Smooth muscle cell (in vitro differentiated cells): ENCODE data around the gene SPEM2. TPM values are rescaled to one million over a fixed set of nuclear protein-coding genes. Genes with fewer than 3 reads are reported as not detected.
A peak's percentile ranks its signal among the peaks of the same experiment; 100 is the strongest.

Source experiments
- DNase-seq: peaks from one replicate; lab custom pipeline; 2025; ENCODE audit not compliant: unreplicated experiment; lab: John Stamatoyannopoulos, UW
- H2AFZ ChIP-seq: fragments of 200-600 bp; sonication (generic); 2 replicates; pipeline ENCODE4 v1.6.0; 2016; ENCODE audit warnings: antibody characterized with exemption, low read depth, mild to moderate bottlenecking
- H3F3A ChIP-seq: fragments of 200-600 bp; sonication (generic); 2 replicates; pipeline ENCODE4 v1.6.0; 2017; ENCODE audit warnings: antibody characterized with exemption, low read depth
- H3K27ac ChIP-seq: fragments of 200-600 bp; sonication (generic); 2 replicates; pipeline ENCODE4 v1.5.1; 2016; ENCODE audit warnings: low read depth, mild to moderate bottlenecking
- H3K27me3 ChIP-seq: fragments of 200-600 bp; sonication (generic); 2 replicates; pipeline ENCODE4 v1.6.1; 2016; ENCODE audit warnings: low read depth, mild to moderate bottlenecking
- H3K36me3 ChIP-seq: fragments of 200-600 bp; sonication (generic); 2 replicates; pipeline ENCODE4 v1.5.1; 2016; ENCODE audit warnings: low read depth
- H3K4me1 ChIP-seq: fragments of 200-600 bp; sonication (generic); 2 replicates; pipeline ENCODE4 v1.5.1; 2016; ENCODE audit warnings: low read depth
- H3K4me2 ChIP-seq: fragments of 200-600 bp; sonication (generic); 2 replicates; pipeline ENCODE4 v1.6.0; 2016; ENCODE audit warnings: mild to moderate bottlenecking
- H3K4me3 ChIP-seq: fragments of 200-600 bp; sonication (generic); 2 replicates; pipeline ENCODE4 v1.5.1; 2016; ENCODE audit warnings: mild to moderate bottlenecking
- H3K79me2 ChIP-seq: fragments of 200-600 bp; sonication (generic); 2 replicates; pipeline ENCODE4 v1.6.0; 2016; ENCODE audit warnings: low read depth, mild to moderate bottlenecking
- H3K9ac ChIP-seq: fragments of 200-600 bp; sonication (generic); 2 replicates; pipeline ENCODE4 v1.6.0; 2016; ENCODE audit warnings: low read depth
- H3K9me3 ChIP-seq: fragments of 200-600 bp; sonication (generic); replicated peaks from 2 replicates; pipeline ENCODE4 v1.5.1; 2016; ENCODE audit warnings: low read depth
- H4K20me1 ChIP-seq: fragments of 200-600 bp; sonication (generic); 2 replicates; pipeline ENCODE4 v1.6.0; 2016; ENCODE audit warnings: low read depth
- WGBS: methylation state at CpG from one replicate; pipeline ENCODE4 v1.1.7; 2016; ENCODE audit warnings: low lambda C conversion rate; 5-methylcytosine and 5-hydroxymethylcytosine counted together
- polyA plus RNA-seq: library from polyadenylated mRNA; unstranded; fragments of >200 nt; fragmentation: Nextera tagmentation; extraction: Ambion mirVana; gene quantifications from 2 replicates; pipeline ENCODE4 v1.2.1, GENCODE V29; 2016
- total RNA-seq: library from RNA; depleted of rRNA; stranded (reverse); fragments of >200 nt; gene quantifications from 2 replicates; pipeline ENCODE4 v1.2.3, GENCODE V29; 2014
- TF ChIP-seq, protein P1 (sequence below): fragments of 200-600 bp; sonication (generic); IDR thresholded peaks from 2 replicates; pipeline ENCODE4 v1.5.1; 2017; ENCODE audit warnings: borderline replicate concordance, mild to moderate bottlenecking, antibody characterized with exemption; ENCODE audit not compliant: insufficient read depth, poor library complexity, severe bottlenecking

SPEM2 gene
- total and polyA plus RNA-seq, 2 experiments from 2014 or later: 0.22 to 0.56 TPM

DNA sequence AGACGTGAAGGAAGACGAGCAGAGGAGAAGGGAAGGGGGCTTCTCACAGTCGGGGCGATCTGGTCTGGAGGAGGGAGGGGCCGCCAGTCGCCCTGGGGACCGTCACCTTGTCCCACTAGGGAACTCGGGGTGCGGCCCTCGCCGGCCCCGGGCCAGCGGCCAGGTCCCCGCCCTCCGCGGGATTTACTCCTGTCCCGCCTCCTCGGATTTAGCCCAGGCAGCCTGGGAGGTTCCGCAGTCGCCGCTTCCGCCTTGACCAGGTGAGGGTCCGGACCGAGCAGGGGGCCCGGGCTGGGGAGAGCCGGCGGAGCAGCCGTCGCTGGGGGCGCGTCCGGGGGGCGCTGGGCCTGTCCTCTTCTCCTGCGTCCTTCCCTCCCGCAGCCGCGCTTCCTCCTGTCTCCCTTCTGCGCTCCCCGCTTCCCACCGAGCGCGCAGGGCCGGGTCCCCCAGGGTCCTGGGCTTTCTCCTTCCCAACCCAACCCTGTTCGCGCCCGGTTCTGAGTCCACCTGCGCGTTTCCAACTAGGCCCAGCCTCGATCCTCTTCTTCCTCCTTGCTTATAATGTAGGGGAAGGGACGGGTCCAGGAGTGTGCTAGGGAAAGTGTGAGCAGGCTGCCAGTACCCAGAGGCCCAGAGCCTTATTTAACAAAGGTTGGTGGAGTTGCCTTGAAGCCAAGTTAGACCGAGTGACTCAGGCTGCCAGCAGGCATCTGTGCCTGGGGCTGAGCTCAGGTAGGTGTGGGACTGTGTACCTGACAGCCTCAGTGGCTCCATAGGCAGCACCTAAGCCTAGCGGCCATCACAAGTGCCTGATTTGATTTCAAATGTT is 44.3 kb upstream of the SPEM2 start, which contains the start of gene TNK1:
Gene TNK1, plus strand, starts transcription at position 235 of the 829 bp plus-strand sequence. CDS start 1,838 bp downstream, outside the sequence.
- TF ChIP-seq, protein P1, sequence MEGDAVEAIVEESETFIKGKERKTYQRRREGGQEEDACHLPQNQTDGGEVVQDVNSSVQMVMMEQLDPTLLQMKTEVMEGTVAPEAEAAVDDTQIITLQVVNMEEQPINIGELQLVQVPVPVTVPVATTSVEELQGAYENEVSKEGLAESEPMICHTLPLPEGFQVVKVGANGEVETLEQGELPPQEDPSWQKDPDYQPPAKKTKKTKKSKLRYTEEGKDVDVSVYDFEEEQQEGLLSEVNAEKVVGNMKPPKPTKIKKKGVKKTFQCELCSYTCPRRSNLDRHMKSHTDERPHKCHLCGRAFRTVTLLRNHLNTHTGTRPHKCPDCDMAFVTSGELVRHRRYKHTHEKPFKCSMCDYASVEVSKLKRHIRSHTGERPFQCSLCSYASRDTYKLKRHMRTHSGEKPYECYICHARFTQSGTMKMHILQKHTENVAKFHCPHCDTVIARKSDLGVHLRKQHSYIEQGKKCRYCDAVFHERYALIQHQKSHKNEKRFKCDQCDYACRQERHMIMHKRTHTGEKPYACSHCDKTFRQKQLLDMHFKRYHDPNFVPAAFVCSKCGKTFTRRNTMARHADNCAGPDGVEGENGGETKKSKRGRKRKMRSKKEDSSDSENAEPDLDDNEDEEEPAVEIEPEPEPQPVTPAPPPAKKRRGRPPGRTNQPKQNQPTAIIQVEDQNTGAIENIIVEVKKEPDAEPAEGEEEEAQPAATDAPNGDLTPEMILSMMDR: no peak
- H3K36me3 ChIP-seq: no peaks in the 10 kb centered on the region
- H3F3A ChIP-seq: peaks cover 6% of the 10 kb centered on the region
- peak within 1 kb of the TSS; percentile 65 for H3K4me3 ChIP-seq
- peak within 1 kb of the TSS; percentile 62 for H3K9ac ChIP-seq
- 8% methylated on average over 30 of the region's 52 CpGs for WGBS
- H4K20me1 ChIP-seq: no peaks in the 10 kb centered on the region
- H3K79me2 ChIP-seq: no peaks in the 10 kb centered on the region
- H3K4me1 ChIP-seq: peaks cover 19% of the 10 kb centered on the region
- peak within 1 kb of the TSS; percentile 95 for H3K4me2 ChIP-seq
- no peak for DNase-seq
- H3K27ac ChIP-seq: no peak within 1 kb of the TSS
- H2AFZ ChIP-seq: peak within 1 kb of the TSS; percentile 51
- peaks cover 22% of the 10 kb centered on the region for H3K27me3 ChIP-seq
- no peaks in the 10 kb centered on the region for H3K9me3 ChIP-seq

GRCh38 chr17:7382901-7383300 is 42.5 kb upstream of the SPEM2 start:
- Histone ChIP-seq H3K4me3 (no peak overlapping the region), H3K27ac (no peak overlapping the region), H3K27me3 (peaks cover 22% of the 10 kb centered on the region), H3K4me2 (no peak overlapping the region), H2AFZ (no peak overlapping the region), H3K36me3 (no peaks in the 10 kb centered on the region), H3F3A (peaks cover 6% of the 10 kb centered on the region), H4K20me1 (no peaks in the 10 kb centered on the region), H3K4me1 (peaks cover 19% of the 10 kb centered on the region), H3K79me2 (no peaks in the 10 kb centered on the region), H3K9ac (no peak overlapping the region), H3K9me3 (no peaks in the 10 kb centered on the region)
- TF ChIP-seq, protein P1: no peak
- DNase-seq: no peak
- WGBS: 89% methylated on average over 10 of the region's 10 CpGs

DNA sequence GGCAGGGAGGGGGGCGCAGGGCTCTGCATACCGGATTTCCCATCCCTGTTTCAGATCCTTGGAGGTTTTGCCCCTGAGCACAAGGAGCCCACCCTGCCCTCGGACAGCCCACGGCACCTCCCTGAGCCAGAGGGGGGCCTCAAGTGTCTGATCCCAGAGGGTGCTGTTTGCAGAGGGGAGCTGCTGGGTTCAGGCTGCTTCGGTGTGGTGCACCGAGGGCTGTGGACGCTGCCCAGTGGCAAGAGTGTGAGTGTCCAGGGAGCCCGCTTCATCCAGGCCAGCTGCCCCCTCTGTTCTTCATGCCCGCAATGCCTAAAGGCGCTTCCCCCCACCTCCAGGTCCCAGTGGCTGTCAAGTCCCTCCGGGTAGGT is 42.1 kb upstream of the SPEM2 start:
- TF ChIP-seq, protein P1: no peak
- Histone ChIP-seq H3K27me3 (peaks cover 22% of the 10 kb centered on the region), H3K27ac (no peak overlapping the region), H3K36me3 (no peaks in the 10 kb centered on the region), H2AFZ (no peak overlapping the region), H3K9me3 (no peaks in the 10 kb centered on the region), H3K4me1 (peaks cover 19% of the 10 kb centered on the region), H3F3A (peaks cover 6% of the 10 kb centered on the region), H3K4me3 (no peak overlapping the region), H4K20me1 (no peaks in the 10 kb centered on the region), H3K9ac (no peak overlapping the region), H3K79me2 (no peaks in the 10 kb centered on the region), H3K4me2 (peak overlapping the region; percentile 85)
- 87% methylated on average over 11 of the region's 11 CpGs for WGBS
- no peak for DNase-seq
